ENCODE measurements around the gene MICU1.
"Not testable (repeated sequence)": the region's sequence is repeated elsewhere in the genome, so short reads cannot be mapped to it uniquely, and the experiment has no call there.

DNA sequence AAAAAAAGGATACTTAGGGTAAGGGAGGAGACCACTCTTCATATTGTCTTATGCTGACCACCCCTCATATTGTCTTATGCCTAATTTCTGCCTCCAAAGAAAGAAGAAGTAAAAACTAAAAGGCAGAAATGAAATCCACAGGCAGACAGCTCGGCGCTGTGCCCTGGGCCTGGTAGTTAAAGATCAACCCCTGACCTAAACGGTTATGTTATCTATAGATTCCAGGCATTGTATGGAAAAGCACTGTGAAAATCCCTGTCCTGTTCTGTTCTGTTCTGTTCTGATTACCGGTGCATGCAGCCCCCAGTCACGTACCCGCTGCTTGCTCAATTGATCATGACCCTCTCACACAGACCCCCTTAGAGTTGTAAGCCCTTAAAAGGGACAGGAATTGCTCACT lies 82.0 kb downstream of the MICU1 start:
- TF ChIP-seq, protein P1, sequence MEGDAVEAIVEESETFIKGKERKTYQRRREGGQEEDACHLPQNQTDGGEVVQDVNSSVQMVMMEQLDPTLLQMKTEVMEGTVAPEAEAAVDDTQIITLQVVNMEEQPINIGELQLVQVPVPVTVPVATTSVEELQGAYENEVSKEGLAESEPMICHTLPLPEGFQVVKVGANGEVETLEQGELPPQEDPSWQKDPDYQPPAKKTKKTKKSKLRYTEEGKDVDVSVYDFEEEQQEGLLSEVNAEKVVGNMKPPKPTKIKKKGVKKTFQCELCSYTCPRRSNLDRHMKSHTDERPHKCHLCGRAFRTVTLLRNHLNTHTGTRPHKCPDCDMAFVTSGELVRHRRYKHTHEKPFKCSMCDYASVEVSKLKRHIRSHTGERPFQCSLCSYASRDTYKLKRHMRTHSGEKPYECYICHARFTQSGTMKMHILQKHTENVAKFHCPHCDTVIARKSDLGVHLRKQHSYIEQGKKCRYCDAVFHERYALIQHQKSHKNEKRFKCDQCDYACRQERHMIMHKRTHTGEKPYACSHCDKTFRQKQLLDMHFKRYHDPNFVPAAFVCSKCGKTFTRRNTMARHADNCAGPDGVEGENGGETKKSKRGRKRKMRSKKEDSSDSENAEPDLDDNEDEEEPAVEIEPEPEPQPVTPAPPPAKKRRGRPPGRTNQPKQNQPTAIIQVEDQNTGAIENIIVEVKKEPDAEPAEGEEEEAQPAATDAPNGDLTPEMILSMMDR (IDR thresholded peaks at IDR 0.05), result not testable (repeated sequence)
- not testable (repeated sequence) for TF ChIP-seq POLR2A (IDR thresholded peaks at IDR 0.05)
